NCI-H1694 treated with DMSO at 0.1 percent for 48 hours (cell line): ENCODE data around the gene KLHDC8B.

ENCODE experiments used
- DNase-seq: peaks from one replicate; lab custom pipeline; 2025; lab: John Stamatoyannopoulos, UW

Gene KLHDC8B

DNA sequence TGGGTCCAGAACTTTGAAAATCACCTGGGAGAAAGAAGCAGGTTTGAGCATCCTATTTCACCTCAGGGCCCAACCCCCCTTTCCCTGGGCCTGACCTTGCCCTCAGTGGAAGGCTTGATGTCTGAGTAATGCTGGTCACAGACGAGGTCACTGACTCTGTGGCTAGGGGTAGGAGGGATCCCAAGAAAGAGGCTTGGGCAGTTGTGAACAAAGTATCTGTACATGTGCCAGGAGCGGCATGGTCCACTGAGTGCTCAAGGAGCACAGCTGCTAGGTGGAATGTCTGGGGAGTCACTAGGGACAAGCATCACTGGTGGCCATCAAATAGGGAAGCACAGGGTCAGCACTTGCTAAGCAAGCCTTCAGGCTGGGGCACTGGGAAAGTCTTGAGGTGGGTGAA, 12.6 kb upstream of the KLHDC8B start:
- DNase-seq: no peak

DNA sequence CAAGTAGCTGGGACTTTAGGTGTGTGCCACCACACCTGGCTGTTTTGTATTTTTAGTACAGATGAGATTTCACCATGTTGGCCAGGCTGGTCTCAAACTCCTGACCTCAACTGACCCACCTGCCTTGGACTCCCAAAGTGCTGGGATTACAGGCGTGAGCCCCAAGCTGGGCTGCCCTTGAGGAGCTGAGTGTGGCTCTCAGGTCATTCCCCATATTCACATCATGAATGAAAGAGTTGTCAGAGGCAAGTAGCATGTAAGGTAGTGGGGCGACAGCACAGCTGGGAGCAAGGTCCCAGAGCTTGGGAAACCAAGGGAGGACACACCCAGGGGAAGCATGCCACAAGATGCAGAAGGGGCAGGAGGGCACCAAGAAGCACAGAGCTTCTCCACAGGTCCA, 10.2 kb upstream of the KLHDC8B start:
- DNase-seq: no peak

DNA sequence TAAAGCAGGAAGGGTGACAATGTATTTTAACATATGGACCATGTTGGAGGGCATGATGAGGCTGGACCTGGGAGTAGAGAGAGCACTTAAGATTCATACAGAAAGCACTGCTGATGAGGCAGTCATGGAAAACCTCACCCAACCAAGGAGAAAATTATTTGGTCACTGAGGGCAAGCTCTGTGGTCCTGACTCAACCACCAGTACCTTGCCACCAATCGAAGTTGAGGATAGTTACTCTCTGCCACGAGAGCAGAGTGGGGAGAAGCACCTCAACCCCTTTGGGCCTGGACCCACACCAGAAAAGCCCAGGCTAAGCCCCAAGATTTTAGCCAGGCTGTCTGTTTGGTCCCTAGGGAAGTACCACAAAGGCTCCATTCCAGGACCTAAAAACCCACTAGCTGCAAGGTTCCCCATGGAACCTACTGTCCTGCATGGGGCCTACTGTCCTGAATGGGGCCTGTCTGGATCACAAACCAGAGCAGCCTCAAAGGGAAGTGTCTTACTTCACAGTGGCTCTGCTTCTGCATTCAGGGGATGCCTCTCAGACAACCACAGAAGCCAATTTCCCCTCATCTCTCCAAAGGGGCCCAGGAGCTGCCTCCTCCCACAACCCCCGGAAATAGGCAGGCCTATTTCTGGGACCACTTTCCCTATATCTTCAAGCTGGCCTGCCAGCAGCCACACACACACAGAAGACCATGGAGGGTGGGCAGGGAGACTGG, 9.4 kb upstream of the KLHDC8B start:
- no peak for DNase-seq

DNA sequence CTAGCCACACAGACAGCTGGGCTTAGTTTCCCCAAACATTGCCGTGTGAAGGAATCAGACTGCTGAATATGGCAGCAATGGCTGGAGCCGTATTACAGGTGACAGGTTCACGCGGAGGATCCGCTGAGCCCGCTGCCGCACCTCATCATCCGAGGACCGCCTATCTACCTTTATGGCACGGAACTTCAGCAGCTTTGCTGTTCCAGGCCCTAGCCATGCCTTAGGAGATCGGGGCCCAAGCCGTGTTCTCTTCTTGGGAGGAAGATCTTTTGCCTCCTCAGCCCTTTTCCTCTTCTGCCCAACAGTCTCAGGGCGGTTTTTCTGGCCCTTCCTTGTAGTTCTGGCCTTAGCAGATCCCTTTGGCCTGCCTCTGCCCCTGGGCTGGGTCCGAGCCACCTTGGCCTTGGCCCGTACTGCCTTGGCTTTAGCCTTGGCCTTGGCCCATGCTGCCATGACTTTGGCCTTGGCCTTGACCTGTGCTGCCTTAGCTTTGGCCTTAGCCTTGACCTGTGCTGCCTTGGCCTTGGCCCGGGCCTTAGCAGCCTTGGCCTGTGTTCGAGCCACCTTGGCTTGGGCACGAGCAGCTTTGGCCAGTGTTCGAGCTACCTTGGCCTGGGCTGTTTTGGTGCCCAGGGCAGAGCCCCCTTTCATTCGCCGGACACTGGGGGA, 8.5 kb upstream of the KLHDC8B start:
- no peak for DNase-seq

DNA sequence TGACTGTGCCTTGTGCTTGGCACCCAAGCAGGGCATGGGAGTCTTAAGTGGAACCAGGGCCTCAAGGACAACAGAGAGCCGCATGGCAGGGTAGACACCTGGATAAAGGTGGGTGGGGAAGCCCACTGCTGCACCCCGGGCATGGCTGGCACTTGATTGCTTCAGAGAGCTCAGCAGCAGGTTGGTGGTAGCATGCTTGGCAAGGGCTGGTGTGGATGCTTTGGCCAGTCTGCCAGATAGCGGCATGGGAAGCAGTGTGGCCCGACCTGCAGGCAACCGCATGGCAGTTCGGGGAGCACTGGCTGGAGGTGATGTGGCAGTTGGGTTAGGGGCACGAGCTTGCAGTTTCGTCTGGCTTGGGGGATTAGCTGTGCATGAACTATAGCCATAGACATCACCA, 7.8 kb upstream of the KLHDC8B start:
- DNase-seq: no peak

DNA sequence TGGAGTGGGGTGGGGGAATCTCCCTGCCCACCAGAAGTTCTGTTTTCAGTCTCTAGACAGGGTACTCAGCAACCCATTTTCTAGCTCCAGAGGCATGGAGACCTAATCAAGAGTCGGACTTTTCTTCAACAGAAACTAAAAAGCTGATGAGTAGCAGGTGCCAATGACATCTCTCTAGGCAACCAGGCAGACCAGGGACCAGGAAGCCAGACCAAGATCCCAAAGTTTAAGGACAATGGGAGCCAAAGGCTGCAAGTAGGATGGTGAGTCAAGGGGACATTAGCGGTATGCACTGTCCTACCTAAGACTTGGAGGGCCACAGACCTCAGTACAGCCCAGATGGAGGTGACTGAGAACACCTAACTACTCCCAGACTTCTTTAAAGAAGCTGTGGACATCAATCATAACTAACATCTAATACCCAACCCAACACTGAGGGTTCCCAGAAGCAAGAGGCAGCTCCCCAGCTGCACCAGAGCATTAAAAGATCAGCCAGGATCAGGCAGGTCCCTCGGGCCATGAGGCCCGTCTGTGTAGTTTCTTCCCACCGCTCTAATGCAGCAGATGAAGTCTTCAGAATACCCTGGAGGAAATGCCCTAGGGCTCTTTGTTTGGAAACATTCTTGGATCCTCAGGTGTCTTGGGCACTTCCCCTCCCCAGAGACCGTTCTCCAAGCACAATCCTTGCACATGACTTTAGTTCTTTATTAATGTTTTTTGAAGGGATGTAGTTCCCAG, 6.2 kb upstream of the KLHDC8B start:
- no peak for DNase-seq

DNA sequence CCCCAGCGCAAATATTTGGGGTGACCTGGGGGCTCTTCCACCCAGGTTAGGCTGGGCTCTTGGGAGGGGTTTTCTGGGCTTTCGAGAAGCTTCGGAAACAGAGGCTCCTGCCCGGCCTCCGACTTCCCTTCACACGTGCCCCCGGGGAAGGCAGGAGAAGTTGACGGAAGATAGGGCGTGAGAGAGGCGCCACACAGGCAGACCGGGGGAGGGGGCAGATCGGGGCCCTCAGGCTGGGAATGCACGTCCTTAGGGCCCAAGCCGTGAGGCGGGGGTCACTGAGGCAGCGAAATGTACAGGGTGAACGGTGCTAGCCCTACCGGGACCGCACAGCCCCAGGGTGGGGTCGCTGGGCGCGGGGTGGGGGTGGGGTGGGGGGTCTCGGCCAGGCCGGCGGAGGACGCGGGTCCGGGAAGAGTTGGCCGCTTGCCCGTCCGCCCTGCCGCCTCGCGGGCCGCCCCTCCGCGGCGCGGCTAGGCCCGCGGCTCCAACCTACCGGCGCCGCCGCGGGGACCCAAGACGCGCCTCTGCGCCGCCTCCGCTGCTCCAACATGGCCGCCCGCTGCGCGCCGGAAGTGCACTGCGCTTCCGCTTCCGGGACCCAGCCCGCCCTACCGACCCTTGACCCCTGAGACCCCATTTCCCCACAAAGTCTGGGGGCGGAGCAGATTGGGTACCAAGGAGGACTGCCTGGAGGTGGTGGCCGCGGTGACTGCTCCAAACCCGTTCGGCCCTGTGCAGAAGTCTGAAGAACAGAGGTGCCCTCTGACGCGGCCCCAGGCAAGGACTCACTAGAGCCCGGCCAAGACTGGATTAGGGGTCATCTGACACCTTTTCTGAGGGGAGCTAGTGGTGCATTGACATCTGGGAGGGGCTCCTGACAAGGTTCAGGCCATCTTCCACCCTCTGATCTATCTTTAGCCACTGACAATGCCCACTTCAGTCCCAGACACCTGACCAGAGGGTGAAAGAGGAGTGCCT, 5.3 kb upstream of the KLHDC8B start, which contains the start of gene CCDC71:
Gene CCDC71, minus strand, starts transcription at position 561 of the 981 bp plus-strand sequence. CDS start 2,123 bp downstream, outside the sequence.
- DNase-seq: no peak

DNA sequence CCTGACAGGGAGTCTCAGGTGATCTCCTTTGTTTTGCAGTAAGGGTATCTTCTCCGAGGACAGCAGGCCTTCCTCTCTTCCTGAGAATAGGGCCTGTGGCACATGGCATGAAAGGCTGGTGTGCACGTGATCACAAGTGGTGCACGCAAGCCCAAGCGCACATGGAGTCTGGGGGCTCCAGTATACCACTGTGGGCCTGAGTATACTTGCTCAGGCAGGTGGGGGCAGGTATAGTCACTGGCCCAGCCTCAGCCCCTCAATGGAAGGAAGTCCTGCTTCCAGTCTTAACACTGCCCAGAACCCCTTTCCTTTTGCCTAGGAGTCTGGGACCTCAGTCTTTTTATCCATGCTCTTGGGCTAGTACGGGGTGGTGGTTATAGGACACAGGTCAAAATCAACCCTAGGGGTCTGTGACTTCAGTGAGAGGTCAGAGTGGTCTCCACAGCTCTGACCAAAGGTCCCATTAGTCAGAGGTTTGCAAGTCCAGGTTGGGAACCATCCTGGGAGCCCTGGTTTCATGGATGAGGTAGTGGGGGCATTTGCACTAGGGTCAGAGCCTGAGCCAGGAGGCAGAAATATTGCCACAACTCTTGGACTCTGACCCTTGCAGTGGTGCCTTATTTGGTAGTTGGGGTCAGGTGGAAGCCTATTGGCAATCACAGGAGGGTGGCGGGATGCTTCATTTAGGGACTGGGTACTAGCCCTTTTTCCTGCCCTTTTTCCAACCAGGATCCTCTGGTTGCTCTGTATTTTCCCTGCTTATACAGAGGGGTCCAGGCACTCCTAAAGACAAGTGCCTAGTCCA, 4.4 kb upstream of the KLHDC8B start:
- DNase-seq: no peak

DNA sequence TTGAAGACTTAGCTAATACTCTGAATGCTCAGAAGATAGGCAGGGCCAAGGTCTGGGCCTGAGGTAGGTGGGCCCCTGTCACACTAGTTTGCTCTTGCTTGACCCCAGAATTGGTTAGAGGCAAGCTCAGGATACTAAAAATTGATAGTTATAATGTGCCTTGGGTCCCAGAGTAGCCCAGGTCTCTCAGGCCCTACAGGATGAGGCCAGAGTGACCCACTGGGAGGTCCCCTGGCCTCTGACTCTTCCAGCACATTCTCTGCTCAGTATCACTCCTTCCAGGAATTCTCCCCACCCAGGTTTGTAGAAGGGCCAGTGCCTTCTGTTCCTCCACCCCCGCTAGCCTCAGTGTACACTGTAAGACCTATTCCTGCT, 667 bp upstream of the KLHDC8B start:
- DNase-seq: no peak

DNA sequence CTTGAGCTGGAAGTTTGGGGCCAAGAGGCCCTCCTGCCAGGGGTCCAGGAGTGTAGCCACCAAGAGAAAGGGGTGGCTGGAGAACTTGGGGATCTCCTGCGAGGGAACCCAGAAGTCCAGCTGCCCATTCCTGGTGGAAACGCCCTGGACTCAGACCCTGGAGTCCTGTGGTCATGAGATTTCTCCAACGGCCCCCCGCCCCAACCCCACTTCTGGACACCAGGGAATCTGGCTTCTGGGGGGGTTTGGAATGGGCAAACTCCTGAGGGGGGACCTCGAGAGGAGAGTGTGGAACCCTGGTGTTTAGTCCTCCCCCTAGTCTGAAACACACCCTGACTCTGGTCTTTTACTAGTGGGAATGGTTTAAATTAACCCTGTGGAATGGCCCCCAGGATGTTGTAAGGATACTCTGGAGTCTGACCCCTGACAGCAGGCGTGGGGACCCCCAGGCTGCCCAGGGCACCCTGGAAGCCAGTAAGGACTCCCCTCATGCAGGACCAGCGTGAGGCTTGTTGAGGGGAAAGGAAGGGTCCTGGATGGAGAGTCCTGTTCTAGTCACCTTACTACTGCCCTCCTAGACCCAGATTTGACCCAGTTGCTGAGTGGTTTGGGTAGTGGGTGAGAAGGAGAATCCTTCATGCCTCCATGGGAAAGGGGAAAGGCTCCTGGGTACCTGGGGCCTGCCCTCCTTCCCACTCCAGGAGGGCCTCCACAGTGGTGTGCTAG, 540 bp downstream of the KLHDC8B start:
- no peak for DNase-seq

DNA sequence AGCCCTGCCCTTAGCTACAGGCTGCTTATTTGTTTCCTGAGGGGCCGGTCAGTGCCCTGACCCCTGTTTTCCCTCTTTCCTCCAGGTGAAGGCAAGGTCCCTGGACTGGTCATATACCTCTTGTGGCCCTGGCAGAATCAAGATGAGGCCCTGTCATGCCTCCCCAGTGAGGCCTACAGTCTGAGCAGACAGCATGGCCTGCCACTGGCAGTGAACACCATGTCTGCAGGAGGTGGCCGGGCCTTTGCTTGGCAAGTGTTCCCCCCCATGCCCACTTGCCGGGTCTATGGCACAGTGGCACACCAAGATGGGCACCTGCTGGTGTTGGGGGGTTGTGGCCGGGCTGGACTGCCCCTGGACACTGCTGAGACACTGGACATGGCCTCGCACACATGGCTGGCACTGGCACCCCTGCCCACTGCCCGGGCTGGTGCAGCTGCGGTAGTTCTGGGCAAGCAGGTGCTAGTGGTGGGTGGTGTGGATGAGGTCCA, 1.2 kb downstream of the KLHDC8B start:
- DNase-seq: no peak

DNA sequence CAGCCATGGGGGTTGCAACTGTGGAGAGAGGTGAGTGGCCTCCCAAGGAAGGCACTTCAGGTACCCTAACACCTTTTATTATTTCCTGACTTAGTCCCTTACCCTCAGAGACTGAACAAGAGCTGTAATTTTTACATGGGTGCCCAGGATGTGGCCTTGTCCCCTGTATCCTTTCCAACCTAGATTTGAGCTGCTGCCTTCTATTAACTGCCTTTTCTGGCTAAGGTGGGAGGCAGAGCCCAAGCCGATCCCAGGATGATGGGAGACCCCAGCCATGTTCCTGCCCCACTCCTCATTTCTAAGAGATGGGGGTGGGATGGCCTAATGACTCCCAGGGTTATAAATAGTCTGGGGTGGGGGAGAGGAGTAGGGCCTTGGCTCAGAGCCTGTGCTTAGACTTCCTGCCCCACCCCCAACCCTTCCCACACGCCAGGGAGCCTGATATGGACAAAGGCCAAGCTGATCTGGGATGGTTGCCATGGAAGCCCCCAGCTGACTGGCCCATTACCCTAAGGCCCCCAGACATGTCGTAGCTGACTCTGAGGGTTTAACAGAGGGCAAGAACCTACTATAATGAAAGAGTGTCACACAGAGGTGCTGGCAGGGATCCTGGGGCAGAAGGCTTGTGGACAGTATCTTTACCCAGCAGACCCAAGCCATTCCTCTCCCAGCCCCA, 1.9 kb downstream of the KLHDC8B start:
- DNase-seq: no peak

DNA sequence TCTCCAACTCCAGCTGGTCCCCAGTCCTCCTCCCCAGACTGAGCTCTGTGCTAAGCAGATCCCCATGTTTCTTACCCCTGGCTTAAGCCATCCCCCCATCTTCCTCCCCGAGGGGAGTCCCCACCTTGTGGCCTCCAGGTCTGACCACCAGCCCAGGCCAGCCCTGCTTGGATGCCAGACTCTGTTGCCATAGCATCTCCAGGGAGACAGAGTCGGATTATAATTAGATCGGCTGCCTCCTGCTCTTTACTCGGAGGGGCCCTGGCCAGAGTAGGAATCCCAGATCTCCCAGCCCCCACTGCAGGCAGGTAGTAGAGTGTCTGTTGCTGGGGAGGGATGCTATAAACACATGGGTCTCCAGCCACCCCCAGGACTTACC, 2.4 kb downstream of the KLHDC8B start:
- DNase-seq: no peak

DNA sequence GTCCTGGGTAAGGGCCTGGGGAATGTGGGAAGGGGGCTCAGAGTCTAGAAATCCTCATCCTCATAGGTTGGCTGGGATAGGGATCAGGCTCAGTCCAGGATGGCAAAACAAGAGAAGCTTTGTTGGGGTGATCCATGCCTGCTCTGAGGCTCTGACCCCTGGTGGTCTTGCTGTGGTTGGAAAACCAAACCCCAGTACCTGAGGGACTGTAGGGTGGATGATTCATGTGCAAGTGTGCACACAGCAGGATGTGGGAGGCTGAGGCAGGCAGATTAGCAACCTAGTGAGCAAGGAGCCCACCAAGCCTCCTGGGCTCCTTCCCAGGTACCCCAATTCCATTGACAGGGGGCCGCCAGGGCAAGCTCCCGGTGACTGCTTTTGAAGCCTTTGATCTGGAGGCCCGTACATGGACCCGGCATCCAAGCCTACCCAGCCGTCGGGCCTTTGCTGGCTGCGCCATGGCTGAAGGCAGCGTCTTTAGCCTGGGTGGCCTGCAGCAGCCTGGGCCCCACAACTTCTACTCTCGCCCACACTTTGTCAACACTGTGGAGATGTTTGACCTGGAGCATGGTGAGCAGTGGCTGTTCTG, 3.1 kb downstream of the KLHDC8B start:
- no peak for DNase-seq

DNA sequence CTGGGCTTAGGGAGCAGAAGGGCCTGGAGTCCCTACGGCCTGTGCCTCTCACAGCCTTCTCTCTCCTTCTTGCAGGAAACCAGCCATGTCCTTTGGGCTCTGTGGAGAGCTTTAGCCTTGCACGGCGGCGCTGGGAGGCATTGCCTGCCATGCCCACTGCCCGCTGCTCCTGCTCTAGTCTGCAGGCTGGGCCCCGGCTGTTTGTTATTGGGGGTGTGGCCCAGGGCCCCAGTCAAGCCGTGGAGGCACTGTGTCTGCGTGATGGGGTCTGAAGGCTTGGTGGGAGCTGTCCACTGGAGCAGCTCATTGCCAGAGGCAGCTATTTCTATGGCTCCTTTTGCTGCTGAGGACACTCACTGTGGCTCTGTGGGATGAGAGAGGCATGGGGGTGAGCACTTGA, 4.1 kb downstream of the KLHDC8B start:
- DNase-seq: no peak

DNA sequence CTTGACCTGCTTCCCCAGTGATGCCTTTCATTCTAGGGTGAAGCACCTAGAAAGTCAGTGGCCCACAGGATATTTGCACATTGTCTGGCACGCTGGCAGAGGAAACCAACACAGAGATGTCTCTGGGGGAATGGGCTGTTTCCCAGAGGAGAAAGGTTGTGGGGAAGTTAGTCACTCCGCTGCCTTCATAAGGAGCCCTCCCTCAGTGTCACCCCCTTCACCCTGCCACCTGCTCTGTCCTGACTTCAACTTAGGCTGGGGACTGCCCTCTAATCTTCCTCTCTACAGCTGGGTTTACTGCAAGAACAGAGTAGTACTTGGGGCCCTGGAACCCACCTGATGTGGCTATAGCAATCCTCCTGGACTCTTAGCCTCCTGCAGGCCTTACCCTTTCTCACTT, 5.7 kb downstream of the KLHDC8B start:
- no peak for DNase-seq

DNA sequence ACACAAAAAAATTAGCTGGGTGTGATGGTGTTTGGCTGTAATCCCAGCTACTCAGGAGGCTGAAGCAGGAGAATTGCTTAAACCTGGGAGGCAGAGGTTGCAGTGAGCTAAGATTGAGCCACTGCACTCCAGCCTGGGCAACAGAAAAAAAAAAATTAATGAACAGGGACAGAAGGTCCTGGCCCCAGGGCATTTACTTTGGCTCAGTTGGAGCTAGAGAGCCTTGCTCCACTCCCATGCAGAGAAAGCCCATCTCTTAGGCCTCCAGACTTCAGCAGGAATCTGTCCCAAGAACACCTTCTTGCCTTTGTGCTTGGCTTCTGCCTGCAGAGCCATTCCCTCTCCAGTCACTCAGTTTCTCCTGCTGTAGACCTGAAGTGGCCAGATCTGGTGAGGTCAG, 8.7 kb downstream of the KLHDC8B start:
- no peak for DNase-seq

DNA sequence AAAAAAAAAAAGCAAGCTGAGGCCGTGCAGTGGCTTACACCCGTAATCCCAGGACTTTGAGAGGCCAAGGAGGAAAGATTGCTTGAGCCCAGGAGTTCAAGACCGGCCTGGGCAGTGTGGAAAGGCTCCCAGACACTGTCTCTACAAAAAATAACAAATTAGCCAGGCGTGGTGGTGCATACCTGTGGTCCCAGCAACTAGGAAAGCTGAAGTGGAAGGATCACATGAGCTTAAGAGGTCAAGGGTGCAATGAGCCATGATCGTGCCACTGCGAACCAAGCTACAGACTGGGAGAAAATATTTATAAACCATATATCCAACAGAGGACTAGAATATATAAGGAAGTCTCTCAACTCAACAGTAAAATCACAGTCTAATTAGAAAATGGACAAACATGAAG, 10.0 kb downstream of the KLHDC8B start:
- no peak for DNase-seq

DNA sequence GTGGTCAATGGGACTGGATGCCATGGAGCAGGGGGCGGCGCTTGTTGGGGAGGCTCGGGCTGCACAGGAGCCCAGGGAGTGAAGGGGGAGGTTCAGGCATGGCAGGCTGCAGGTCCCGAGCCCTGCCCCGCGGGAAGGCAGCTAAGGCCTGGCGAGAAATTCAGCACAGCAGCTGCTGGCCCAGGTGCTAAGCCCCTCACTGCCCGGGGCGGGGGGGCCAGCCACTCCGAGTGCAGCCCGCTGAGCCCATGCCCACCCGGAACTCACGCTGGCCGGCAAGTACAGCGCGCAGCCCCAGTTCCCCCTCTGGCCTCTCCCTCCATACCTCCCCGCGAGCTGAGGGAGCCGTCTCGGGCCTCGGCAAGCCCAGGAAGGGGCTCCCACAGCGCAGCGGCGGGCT, 11.3 kb downstream of the KLHDC8B start:
- no peak for DNase-seq
